Suprapubic skin (tissue), 3 donors: Measurements from ENCODE around the gene MYO5B.

Experiments
- EP300 ChIP-seq: sonication (generic); formaldehyde crosslinking; IDR thresholded peaks from one replicate; pipeline ENCODE4 v1.6.1; 2017; ENCODE audit warnings: antibody characterized with exemption
- POLR2A ChIP-seq, 2 donors: fragments of 450-650 bp; IDR thresholded peaks; one replicate each; pipeline ENCODE4 v1.6.1; 2017; ENCODE audit warnings: antibody characterized with exemption in 2 of 2, mild to moderate bottlenecking in 2 of 2, moderate library complexity in 2 of 2
- TF ChIP-seq, protein P1 (sequence below), 2 donors: fragments of 200-600 bp in 1 of 2; fragments of 450-650 bp in 1 of 2; sonication (generic) in 1 of 2; IDR thresholded peaks; one replicate each; pipeline ENCODE4 v1.5.1; 2016 to 2019; ENCODE audit warnings: antibody characterized with exemption in 2 of 2, mild to moderate bottlenecking in 1 of 2, moderate library complexity in 1 of 2

DNA sequence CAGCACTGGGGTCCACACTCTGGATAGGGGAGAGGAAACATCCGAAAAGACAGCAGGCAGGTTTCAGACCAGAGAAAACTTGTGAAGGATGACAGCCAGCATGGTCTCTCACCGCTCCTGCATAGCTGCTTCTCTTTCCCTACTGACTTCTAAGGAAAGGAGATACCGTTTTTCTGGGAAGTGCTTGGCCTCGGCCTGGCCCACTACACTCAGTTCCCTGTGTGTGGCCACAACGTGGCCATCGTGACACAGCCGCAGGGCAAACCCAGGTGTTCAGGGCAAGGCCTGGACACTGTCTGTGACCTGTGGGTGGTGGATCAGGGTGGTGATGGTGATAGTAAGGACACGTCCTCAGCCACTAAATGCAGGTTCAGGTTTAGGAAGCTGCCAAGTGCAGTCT, 347.4 kb downstream of the MYO5B start:
- TF ChIP-seq, protein P1, sequence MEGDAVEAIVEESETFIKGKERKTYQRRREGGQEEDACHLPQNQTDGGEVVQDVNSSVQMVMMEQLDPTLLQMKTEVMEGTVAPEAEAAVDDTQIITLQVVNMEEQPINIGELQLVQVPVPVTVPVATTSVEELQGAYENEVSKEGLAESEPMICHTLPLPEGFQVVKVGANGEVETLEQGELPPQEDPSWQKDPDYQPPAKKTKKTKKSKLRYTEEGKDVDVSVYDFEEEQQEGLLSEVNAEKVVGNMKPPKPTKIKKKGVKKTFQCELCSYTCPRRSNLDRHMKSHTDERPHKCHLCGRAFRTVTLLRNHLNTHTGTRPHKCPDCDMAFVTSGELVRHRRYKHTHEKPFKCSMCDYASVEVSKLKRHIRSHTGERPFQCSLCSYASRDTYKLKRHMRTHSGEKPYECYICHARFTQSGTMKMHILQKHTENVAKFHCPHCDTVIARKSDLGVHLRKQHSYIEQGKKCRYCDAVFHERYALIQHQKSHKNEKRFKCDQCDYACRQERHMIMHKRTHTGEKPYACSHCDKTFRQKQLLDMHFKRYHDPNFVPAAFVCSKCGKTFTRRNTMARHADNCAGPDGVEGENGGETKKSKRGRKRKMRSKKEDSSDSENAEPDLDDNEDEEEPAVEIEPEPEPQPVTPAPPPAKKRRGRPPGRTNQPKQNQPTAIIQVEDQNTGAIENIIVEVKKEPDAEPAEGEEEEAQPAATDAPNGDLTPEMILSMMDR (IDR thresholded peaks at IDR 0.05) = no peak
- TF ChIP-seq POLR2A (IDR thresholded peaks at IDR 0.05) = no peak
- no peak for TF ChIP-seq EP300
